Pancreas (tissue), 10 donors: ENCODE data around the gene FAM180B. TPM values are rescaled to one million over a fixed set of nuclear protein-coding genes. Genes with fewer than 3 reads are reported as not detected.
"Not testable (repeated sequence)": the region's sequence is repeated elsewhere in the genome, so short reads cannot be mapped to it uniquely, and the experiment has no call there.

Experiments used
- ATAC-seq, 4 donors: fragments of 200-7000 bp; cut with Tn5 transposase; one replicate each; pipeline versions ENCODE4 v1.8.0 to v1.9.1; 2020; ENCODE audit warnings: mild to moderate bottlenecking in 4 of 4, moderate library complexity in 4 of 4
- DNase-seq, 6 donors: peaks; one replicate each; pipeline ENCODE4 v3.0.0-alpha.2; 2020
- FAIRE-seq: peaks from 2 replicates; lab custom pipeline; 2012; peaks lifted over from hg19 to GRCh38; lab: Jason Lieb, UNC
- H3K27ac ChIP-seq, 4 donors: fragments of 200-600 bp; sonication (generic); 1 replicate in 3 of 4; 2 replicates in 1 of 4; pipeline versions ENCODE4 v1.5.0 to v1.8.0; 2020
- H3K27me3 ChIP-seq, 4 donors: fragments of 200-600 bp; one replicate each; pipeline ENCODE4 v1.8.0; 2021
- H3K36me3 ChIP-seq, 3 donors: fragments of 200-600 bp; sonication (generic) in 1 of 3; one replicate each; pipeline versions ENCODE4 v1.5.0 to v1.8.0; 2020 to 2021
- H3K4me1 ChIP-seq, 3 donors: fragments of 200-600 bp; one replicate each; pipeline ENCODE4 v1.8.0; 2021
- H3K4me3 ChIP-seq, 4 donors: fragments of 200-600 bp; sonication (generic) in 2 of 4; one replicate each; pipeline versions ENCODE4 v1.5.0 to v1.8.0; 2020 to 2021
- H3K9me3 ChIP-seq, 4 donors: fragments of 200-600 bp; one replicate each; pipeline ENCODE4 v1.8.0; 2021
- CTCF ChIP-seq, 4 donors: fragments of 200-600 bp; sonication (generic) in 3 of 4; IDR thresholded peaks; one replicate each; pipeline versions ENCODE4 v1.5.0 to v1.8.0; 2021; ENCODE audit warnings: antibody characterized with exemption in 4 of 4
- WGBS, 2 donors: extraction: QIAGEN DNeasy Blood & Tissue Kit; methylation state at CpG; one replicate each; pipeline ENCODE4 v1.1.7; 2013; 5-methylcytosine and 5-hydroxymethylcytosine counted together
- intact Hi-C, 3 donors: fragments of 100-400 bp; cut with DNase I; formaldehyde crosslinking; loops; one replicate each; pipeline versions ENCODE4 v1.11.1 to v1.14.2; 2022
- polyA plus RNA-seq, 2 donors: library from polyadenylated mRNA; stranded (reverse); fragments of 200-250 nt; gene quantifications; one replicate each; pipeline ENCODE4 v1.2.3, GENCODE V29; 2013
- total RNA-seq, 6 donors: library from RNA; stranded (reverse); fragmentation: NEBNext Ultra II Directional in 4 of 6; extraction: Animal tissue kit (Norgen Biotek cat#: 25700) in 4 of 6; gene quantifications; one replicate each; pipeline versions ENCODE4 v1.2.1 to v1.2.4, GENCODE V29; 2021 to 2023
- donor health status: healthy with polysubstance abuse.
- donor health status: DM: no; HTN: no; CAD: no; lungs with moderate emphysema.
- donor health status: DM: no; HTN: no; CAD: no.
- donor health status: control.
- donor health status: control.
- donor health status: Bipolar disorder and iron deficiency.
- donor health status: DM: yes; HTN: yes; CAD: no.
- donor health status: DM: no; HTN: no; CAD: no.
- donor health status: DM: no; HTN: no; CAD: no.
- donor health status: DM: yes; HTN: yes; CAD: no.

Gene FAM180B
- total and polyA plus RNA-seq, 8 donors, result 0.17 TPM; not detected in 7

- TF ChIP-seq CTCF (IDR thresholded peaks at IDR 0.05), result no peak
These were observed 26.1 kb upstream of the FAM180B start for GRCh38 chr11:47560426-47560825.

DNA sequence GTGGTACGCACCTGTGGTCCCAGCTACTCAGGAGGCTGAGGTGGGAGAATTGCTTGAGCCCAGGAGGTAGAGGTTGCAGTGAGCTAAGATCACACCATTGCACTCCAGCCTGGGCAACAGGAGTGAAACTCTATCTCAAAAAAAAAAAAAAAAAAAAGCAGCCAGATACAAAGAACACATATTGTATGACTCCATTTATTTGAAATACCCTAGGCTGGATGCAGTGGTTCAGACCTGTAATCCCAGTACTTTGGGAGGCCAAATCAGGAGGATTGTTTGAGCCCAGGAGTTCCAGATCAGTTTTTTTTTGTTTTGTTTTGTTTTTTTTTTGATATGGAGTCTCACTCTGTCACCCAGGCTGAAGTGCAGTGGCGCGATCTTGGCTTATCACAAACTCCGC is 24.1 kb upstream of the FAM180B start:
- H3K27ac ChIP-seq, H3K36me3 ChIP-seq, H3K4me1 ChIP-seq, DNase-seq, H3K9me3 ChIP-seq, FAIRE-seq, H3K27me3 ChIP-seq, intact Hi-C loops, H3K4me3 ChIP-seq, ATAC-seq: not testable (repeated sequence)
- 71 to 73% methylated on average over 4 of the region's 4 CpGs for WGBS, 2 donors

More at GRCh38 chr11:47560426-47560825, 26.1 kb upstream of the FAM180B start:
- DNase-seq, result no peak
- FAIRE-seq, result no peak
- intact Hi-C loops, result no loop called here
- Histone ChIP-seq H3K27ac (no peak overlapping the region), H3K27me3 (no peaks in the 10 kb centered on the region), H3K4me1 (no peaks in the 10 kb centered on the region), H3K9me3 (no peaks in the 10 kb centered on the region), H3K4me3 (no peak overlapping the region), H3K36me3 (no peaks in the 10 kb centered on the region)
- no peak for ATAC-seq
- WGBS, 2 donors, result 85 to 88% methylated on average over 2 of the region's 2 CpGs

GRCh38 chr11:47564366-47564765 is 22.1 kb upstream of the FAM180B start:
- H3K4me3 ChIP-seq, intact Hi-C loops, H3K36me3 ChIP-seq, DNase-seq, H3K27ac ChIP-seq, H3K27me3 ChIP-seq, H3K4me1 ChIP-seq, H3K9me3 ChIP-seq, ATAC-seq, FAIRE-seq: not testable (repeated sequence)
- 94 to 95% methylated on average over 10 of the region's 10 CpGs for WGBS, 2 donors

GRCh38 chr11:47564933-47565339 is 21.5 kb upstream of the FAM180B start:
- FAIRE-seq, result no peak
- Histone ChIP-seq H3K27me3 (no peaks in the 10 kb centered on the region), H3K4me1 (peaks cover 0 to 9% (median 5%) of the 10 kb centered on the region in 3 donors), H3K36me3 (peaks cover 0 to 4% (median 0%) of the 10 kb centered on the region in 3 donors), H3K4me3 (peak overlapping the region; percentile 79 to 96 (median 90)), H3K27ac (peak overlapping the region; percentile 44 to 62 (median 52)), H3K9me3 (no peaks in the 10 kb centered on the region)
- intact Hi-C loops, result no loop called here
- WGBS, 2 donors, result 8 to 12% methylated on average over 10 to 11 of the region's 11 CpGs
- peak in 1 of 6 donors; percentile 20 for DNase-seq
- ATAC-seq, result peak; percentile 23 to 40 (median 30)
- TF ChIP-seq CTCF (IDR thresholded peaks at IDR 0.05), result no peak

- no peak for TF ChIP-seq CTCF (IDR thresholded peaks at IDR 0.05)
- Histone ChIP-seq H3K9me3 (no peaks in the 10 kb centered on the region), H3K36me3 (peaks cover 0 to 4% (median 0%) of the 10 kb centered on the region in 3 donors), H3K27me3 (no peaks in the 10 kb centered on the region), H3K27ac (peak within 1 kb of the TSS; percentile 44 to 62 (median 52)), H3K4me3 (peak within 1 kb of the TSS; percentile 79 to 96 (median 90)), H3K4me1 (peaks cover 0 to 9% (median 5%) of the 10 kb centered on the region in 3 donors)
- ATAC-seq (peak; percentile 93 to 97 (median 96)), FAIRE-seq (no peak), DNase-seq (peak; percentile 67 to 90 (median 80))
- 0% methylated on average over 66 to 86 of the region's 86 CpGs for WGBS, 2 donors
- intact Hi-C loops, result no loop called here
These were observed 20.9 kb upstream of the FAM180B start, which contains the start of gene PTPMT1 for GRCh38 chr11:47565340-47566148. Gene PTPMT1, plus strand, starts transcription at chr11:47565599. Its CDS starts 24 bp downstream, at chr11:47565623.
